Osteocyte (in vitro differentiated cells): ENCODE data around the gene AKT1. TPM values are rescaled to one million over a fixed set of nuclear protein-coding genes. Genes with fewer than 3 reads are reported as not detected.

Experiments
- DNase-seq: peaks from one replicate; pipeline ENCODE4 v3.0.0; 2021; ENCODE audit warnings: mixed read lengths; ENCODE audit not compliant: unreplicated experiment; ENCODE audit errors: extremely low spot score
- H3K27ac Mint-ChIP-seq: one replicate; pipeline ENCODE4 v1.8.0; 2021; ENCODE audit warnings: mild to moderate bottlenecking, mixed read lengths; ENCODE audit not compliant: unreplicated experiment
- H3K27me3 Mint-ChIP-seq: one replicate; pipeline ENCODE4 v1.8.0; 2021; ENCODE audit warnings: mixed read lengths; ENCODE audit not compliant: unreplicated experiment
- H3K36me3 Mint-ChIP-seq: one replicate; pipeline ENCODE4 v1.8.0; 2021; ENCODE audit warnings: mixed read lengths; ENCODE audit not compliant: unreplicated experiment
- H3K4me1 Mint-ChIP-seq: one replicate; pipeline ENCODE4 v1.8.0; 2021; ENCODE audit warnings: mixed read lengths; ENCODE audit not compliant: unreplicated experiment
- H3K4me3 Mint-ChIP-seq: one replicate; pipeline ENCODE4 v1.8.0; 2021; ENCODE audit warnings: mild to moderate bottlenecking, moderate library complexity, mixed read lengths; ENCODE audit not compliant: unreplicated experiment
- H3K9me3 Mint-ChIP-seq: one replicate; pipeline ENCODE4 v1.8.0; 2021; ENCODE audit warnings: mixed read lengths; ENCODE audit not compliant: unreplicated experiment
- total RNA-seq: library from RNA; stranded (reverse); gene quantifications from 2 replicates; pipeline ENCODE4 v1.2.1, GENCODE V29; 2021
- TF ChIP-seq, protein P1 (sequence below): fragments of 200-600 bp; sonication (generic); IDR thresholded peaks from 2 replicates; pipeline ENCODE4 v1.5.0; 2021; ENCODE audit warnings: antibody characterized with exemption, mild to moderate bottlenecking, moderate library complexity

AKT1 gene
- total RNA-seq, 1 donor from 2014 or later, result 157 TPM

DNA sequence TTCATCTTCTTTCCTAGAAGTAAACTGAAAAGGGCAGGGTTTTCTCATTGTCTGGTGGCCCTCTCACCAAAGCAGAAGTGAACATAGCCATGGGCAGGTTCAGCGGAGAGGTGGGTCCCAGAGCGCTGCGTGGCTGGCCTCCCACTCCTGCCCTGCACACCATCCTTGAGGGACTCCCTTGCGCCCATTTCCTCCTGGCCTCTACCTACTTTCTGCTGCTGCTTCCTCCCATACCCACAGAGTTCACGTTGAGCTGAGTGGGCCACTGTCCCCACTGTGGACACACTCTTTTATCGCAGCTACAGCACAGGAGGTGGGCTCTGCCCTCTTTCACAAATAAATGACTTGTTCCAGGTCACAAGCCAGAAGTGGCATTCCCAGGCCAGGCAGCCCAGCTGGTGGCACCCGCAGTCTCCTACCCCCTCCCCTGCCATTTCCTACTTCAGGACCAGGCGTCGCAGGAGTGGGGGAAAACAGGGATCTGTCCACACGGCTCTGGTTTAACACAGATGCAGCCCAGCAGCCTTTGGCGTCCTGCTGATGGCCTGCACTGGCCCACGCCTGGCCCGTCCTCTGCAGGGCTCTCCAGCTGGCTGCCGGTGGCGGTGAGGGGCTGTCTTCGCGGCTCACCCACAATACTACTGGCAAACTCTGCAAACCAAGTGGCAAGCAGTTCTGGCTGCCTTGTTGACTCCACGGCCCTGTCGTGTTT is 37.7 kb downstream of the AKT1 start:
- Mint-ChIP-seq H3K27ac (no peak overlapping the region), H3K4me1 (peaks cover 18% of the 10 kb centered on the region), H3K36me3 (peaks cover 27% of the 10 kb centered on the region), H3K4me3 (no peak overlapping the region), H3K9me3 (no peaks in the 10 kb centered on the region), H3K27me3 (no peaks in the 10 kb centered on the region)
- no peak for DNase-seq
- TF ChIP-seq, protein P1, sequence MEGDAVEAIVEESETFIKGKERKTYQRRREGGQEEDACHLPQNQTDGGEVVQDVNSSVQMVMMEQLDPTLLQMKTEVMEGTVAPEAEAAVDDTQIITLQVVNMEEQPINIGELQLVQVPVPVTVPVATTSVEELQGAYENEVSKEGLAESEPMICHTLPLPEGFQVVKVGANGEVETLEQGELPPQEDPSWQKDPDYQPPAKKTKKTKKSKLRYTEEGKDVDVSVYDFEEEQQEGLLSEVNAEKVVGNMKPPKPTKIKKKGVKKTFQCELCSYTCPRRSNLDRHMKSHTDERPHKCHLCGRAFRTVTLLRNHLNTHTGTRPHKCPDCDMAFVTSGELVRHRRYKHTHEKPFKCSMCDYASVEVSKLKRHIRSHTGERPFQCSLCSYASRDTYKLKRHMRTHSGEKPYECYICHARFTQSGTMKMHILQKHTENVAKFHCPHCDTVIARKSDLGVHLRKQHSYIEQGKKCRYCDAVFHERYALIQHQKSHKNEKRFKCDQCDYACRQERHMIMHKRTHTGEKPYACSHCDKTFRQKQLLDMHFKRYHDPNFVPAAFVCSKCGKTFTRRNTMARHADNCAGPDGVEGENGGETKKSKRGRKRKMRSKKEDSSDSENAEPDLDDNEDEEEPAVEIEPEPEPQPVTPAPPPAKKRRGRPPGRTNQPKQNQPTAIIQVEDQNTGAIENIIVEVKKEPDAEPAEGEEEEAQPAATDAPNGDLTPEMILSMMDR, result no peak

- no peak for DNase-seq
- no peak overlapping the region for H3K27ac Mint-ChIP-seq
Measured at GRCh38 chr14:104757238-104757585, 38.3 kb downstream of the AKT1 start.

GRCh38 chr14:104756477-104757237 is 38.9 kb downstream of the AKT1 start:
- H3K27me3 Mint-ChIP-seq, result no peaks in the 10 kb centered on the region
- H3K27ac Mint-ChIP-seq, result no peak overlapping the region
- no peak for DNase-seq
- peaks cover 20% of the 10 kb centered on the region for H3K4me1 Mint-ChIP-seq
- no peak overlapping the region for H3K4me3 Mint-ChIP-seq
- TF ChIP-seq, protein P1, result no peak
- H3K36me3 Mint-ChIP-seq, result peaks cover 21% of the 10 kb centered on the region
- H3K9me3 Mint-ChIP-seq, result no peaks in the 10 kb centered on the region

More at GRCh38 chr14:104757238-104757585, 38.3 kb downstream of the AKT1 start:
- Mint-ChIP-seq H3K9me3 (no peaks in the 10 kb centered on the region), H3K27me3 (no peaks in the 10 kb centered on the region), H3K4me3 (no peak overlapping the region), H3K4me1 (peaks cover 21% of the 10 kb centered on the region), H3K36me3 (peaks cover 25% of the 10 kb centered on the region)
- TF ChIP-seq, protein P1, result no peak

- no peaks in the 10 kb centered on the region for H3K27me3 Mint-ChIP-seq
- TF ChIP-seq, protein P1, result no peak
- no peak for DNase-seq
- no peaks in the 10 kb centered on the region for H3K9me3 Mint-ChIP-seq
- H3K4me3 Mint-ChIP-seq, result no peak overlapping the region
- peaks cover 11% of the 10 kb centered on the region for H3K36me3 Mint-ChIP-seq
- H3K4me1 Mint-ChIP-seq, result peaks cover 20% of the 10 kb centered on the region
- no peak overlapping the region for H3K27ac Mint-ChIP-seq
Measured at GRCh38 chr14:104755621-104756020, 39.9 kb downstream of the AKT1 start.

DNA sequence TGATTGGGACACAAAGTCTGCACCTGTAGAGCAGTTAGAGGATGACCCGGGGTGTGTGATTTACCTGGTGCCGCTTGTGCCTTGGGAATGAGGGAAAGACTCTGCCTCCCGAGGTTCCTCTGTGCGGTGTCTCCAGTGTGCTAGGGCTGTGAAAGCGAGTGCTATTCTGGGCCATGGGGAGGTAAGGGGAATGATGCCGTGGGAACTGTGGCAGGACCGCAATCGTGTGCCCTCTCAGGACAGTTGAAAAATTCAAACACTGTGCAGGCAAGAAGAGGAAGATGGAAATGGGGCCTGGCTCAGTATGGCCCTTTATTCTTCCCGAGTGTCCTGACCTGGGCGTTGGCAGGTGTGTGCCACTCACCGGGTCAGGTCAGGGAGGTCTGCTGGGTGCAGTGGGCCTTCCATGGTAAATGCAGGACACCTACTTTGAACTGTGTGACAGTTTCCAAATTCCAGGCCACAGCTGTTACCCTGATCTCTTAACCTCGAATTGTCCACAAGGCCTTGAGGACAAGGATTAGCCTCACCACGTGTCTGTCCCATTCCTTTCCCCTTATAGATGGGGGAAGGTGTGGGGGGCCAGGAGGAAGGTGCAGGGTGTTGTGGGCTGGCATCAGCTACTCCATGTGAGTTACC is 41.2 kb downstream of the AKT1 start:
- Mint-ChIP-seq H3K9me3 (no peaks in the 10 kb centered on the region), H3K27me3 (no peaks in the 10 kb centered on the region), H3K27ac (peak overlapping the region; percentile 72), H3K36me3 (peaks cover 6% of the 10 kb centered on the region), H3K4me1 (peaks cover 33% of the 10 kb centered on the region), H3K4me3 (peak overlapping the region; percentile 90)
- TF ChIP-seq, protein P1, result no peak
- DNase-seq, result no peak
